Skeletal muscle satellite cell (primary cell): Measurements from ENCODE around the gene NFS1.
A peak's percentile ranks its signal among the peaks of the same experiment; 100 is the strongest.
"Not testable (repeated sequence)": the region's sequence is repeated elsewhere in the genome, so short reads cannot be mapped to it uniquely, and the experiment has no call there.

Experiments
- H3K27me3 ChIP-seq: 2 replicates; pipeline ENCODE4 v1.7.0; 2013; ENCODE audit warnings: low read length; ENCODE audit not compliant: control insufficient read depth, insufficient read depth
- H3K36me3 ChIP-seq: 2 replicates; pipeline ENCODE4 v1.7.0; 2013; ENCODE audit warnings: mild to moderate bottlenecking, control low read depth, low read length; ENCODE audit not compliant: insufficient read depth
- H3K4me1 ChIP-seq: 2 replicates; pipeline ENCODE4 v1.7.0; 2013; ENCODE audit warnings: low read length; ENCODE audit not compliant: control insufficient read depth, insufficient read depth
- H3K4me2 ChIP-seq: 2 replicates; pipeline ENCODE4 v1.7.0; 2013; ENCODE audit warnings: mild to moderate bottlenecking, low read length
- H3K4me3 ChIP-seq: 2 replicates; pipeline ENCODE4 v1.7.0; 2013; ENCODE audit warnings: low read length
- H3K9ac ChIP-seq: 2 replicates; pipeline ENCODE4 v1.7.0; 2013; ENCODE audit warnings: mild to moderate bottlenecking, low read depth, low read length, moderate library complexity
- H3K9me3 ChIP-seq: replicated peaks from 2 replicates; pipeline ENCODE4 v1.7.0; 2013; ENCODE audit warnings: mild to moderate bottlenecking, control low read depth, low read length

NFS1 gene

GRCh38 chr20:35685368-35685767, 13.8 kb downstream of the NFS1 start:
- H3K4me2 ChIP-seq, H3K4me1 ChIP-seq, H3K27me3 ChIP-seq, H3K9me3 ChIP-seq, H3K9ac ChIP-seq, H3K4me3 ChIP-seq: not testable (repeated sequence)
- H3K36me3 ChIP-seq: peaks cover 27% of the 10 kb centered on the region

DNA sequence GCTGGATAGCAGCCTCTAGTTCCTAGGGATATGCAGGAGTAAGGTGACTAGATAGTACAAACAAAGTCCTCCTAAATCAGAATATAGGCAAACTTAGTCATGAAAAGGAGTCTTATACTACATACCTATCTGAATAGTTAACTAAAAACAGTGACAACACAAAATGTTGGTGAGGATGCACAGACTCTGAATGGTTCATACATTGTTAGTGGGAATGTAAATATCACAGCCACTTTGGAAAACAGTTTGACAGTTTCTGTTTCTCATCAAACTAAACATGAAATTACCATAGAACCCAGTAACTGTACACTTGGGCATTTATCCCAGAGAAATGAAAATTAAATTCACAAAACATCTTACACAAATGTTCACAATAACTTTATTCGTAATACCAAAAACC, 17.2 kb downstream of the NFS1 start:
- peaks cover 13% of the 10 kb centered on the region for H3K36me3 ChIP-seq
- no peaks in the 10 kb centered on the region for H3K9me3 ChIP-seq
- H3K4me3 ChIP-seq: no peak overlapping the region
- no peak overlapping the region for H3K9ac ChIP-seq
- H3K4me1 ChIP-seq: no peaks in the 10 kb centered on the region
- no peaks in the 10 kb centered on the region for H3K27me3 ChIP-seq
- no peak overlapping the region for H3K4me2 ChIP-seq

- no peak overlapping the region for H3K9ac ChIP-seq
- H3K4me2 ChIP-seq: no peak overlapping the region
- H3K4me1 ChIP-seq: no peaks in the 10 kb centered on the region
- H3K4me3 ChIP-seq: no peak overlapping the region
- H3K27me3 ChIP-seq: no peaks in the 10 kb centered on the region
- H3K9me3 ChIP-seq: no peaks in the 10 kb centered on the region
- peaks cover 12% of the 10 kb centered on the region for H3K36me3 ChIP-seq
Observed at GRCh38 chr20:35680452-35681183, 18.5 kb downstream of the NFS1 start.

- H3K4me3 ChIP-seq: no peak overlapping the region
- H3K36me3 ChIP-seq: peaks cover 39% of the 10 kb centered on the region
- no peaks in the 10 kb centered on the region for H3K27me3 ChIP-seq
- no peaks in the 10 kb centered on the region for H3K4me1 ChIP-seq
- H3K4me2 ChIP-seq: no peak overlapping the region
- no peaks in the 10 kb centered on the region for H3K9me3 ChIP-seq
- no peak overlapping the region for H3K9ac ChIP-seq
Observed at GRCh38 chr20:35674921-35675320, 24.2 kb downstream of the NFS1 start.

DNA sequence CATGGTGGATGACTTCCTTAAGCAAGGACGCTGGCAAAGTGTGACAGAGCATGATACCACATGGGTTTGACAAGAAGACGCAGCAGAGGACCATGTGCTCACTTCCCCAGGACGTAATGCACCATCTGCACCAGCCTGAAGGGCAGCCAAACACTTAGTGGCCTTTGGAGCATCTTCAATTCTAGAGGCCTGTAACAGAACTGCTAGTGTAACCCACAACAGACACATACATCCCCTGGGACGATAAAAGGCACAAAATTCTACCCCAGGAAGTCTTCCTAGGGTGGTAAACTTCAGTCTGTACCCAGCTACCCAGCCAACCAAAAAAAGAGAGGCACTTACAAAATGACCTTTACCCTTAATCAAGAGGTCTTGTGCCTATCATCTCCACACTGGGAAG, 25.3 kb downstream of the NFS1 start:
- Histone ChIP-seq H3K9ac (no peak overlapping the region), H3K4me3 (no peak overlapping the region), H3K4me1 (no peaks in the 10 kb centered on the region), H3K9me3 (no peaks in the 10 kb centered on the region), H3K36me3 (peaks cover 49% of the 10 kb centered on the region), H3K27me3 (no peaks in the 10 kb centered on the region), H3K4me2 (no peak overlapping the region)

GRCh38 chr20:35669681-35670080, 29.5 kb downstream of the NFS1 start:
- no peak overlapping the region for H3K4me2 ChIP-seq
- no peaks in the 10 kb centered on the region for H3K9me3 ChIP-seq
- H3K27me3 ChIP-seq: no peaks in the 10 kb centered on the region
- peaks cover 44% of the 10 kb centered on the region for H3K36me3 ChIP-seq
- H3K4me3 ChIP-seq: no peak overlapping the region
- no peaks in the 10 kb centered on the region for H3K4me1 ChIP-seq
- no peak overlapping the region for H3K9ac ChIP-seq

DNA sequence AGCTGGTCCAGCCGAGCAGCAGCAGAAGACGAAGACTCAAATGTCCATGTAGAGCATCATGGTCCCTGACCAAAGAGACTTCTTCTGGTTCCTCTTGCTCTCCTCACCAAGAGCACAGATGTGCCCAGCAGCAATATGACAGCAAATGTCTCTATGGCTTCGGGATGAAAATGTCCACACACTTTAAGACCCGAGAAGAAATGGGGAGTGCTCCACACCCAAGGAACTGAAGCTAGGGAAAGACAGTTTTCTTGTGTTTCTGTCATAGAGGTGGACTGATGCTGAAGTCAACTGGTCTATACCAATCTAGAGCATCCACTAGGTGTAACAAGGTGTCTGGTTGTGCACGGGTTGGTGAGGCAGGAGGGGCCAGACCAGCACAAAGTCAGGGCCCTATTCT, 29.9 kb downstream of the NFS1 start:
- Histone ChIP-seq H3K9ac (no peak overlapping the region), H3K4me1 (no peaks in the 10 kb centered on the region), H3K27me3 (no peaks in the 10 kb centered on the region), H3K9me3 (no peaks in the 10 kb centered on the region), H3K36me3 (peaks cover 39% of the 10 kb centered on the region), H3K4me2 (no peak overlapping the region), H3K4me3 (no peak overlapping the region)

DNA sequence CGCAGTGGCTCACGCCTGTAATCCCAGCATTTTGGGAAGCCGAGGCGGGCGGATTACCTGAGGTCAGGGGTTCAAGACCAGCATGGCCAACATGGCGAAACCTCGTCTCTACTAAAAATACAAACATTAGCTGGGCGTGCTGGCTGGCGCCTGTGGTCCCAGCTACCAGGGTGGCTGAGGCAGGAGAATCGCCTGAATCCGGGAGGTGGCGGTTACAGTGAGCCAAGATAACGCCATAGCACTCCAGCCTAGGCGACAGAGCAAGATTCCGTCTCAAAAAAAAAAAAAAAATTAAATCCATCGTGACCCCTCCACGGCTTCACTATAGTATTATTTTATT, 33.2 kb downstream of the NFS1 start:
- Histone ChIP-seq H3K27me3 (no peaks in the 10 kb centered on the region), H3K36me3 (peaks cover 20% of the 10 kb centered on the region), H3K4me1 (peaks cover 22% of the 10 kb centered on the region), H3K4me3 (no peak overlapping the region), H3K9me3 (no peaks in the 10 kb centered on the region), H3K9ac (no peak overlapping the region), H3K4me2 (no peak overlapping the region)

- H3K4me3 ChIP-seq: peak within 1 kb of the TSS; percentile 89
- peaks cover 31% of the 10 kb centered on the region for H3K4me1 ChIP-seq
- H3K4me2 ChIP-seq: peak within 1 kb of the TSS; percentile 99
- H3K9me3 ChIP-seq: no peaks in the 10 kb centered on the region
- H3K36me3 ChIP-seq: peaks cover 10% of the 10 kb centered on the region
- H3K9ac ChIP-seq: peak within 1 kb of the TSS; percentile 93
- no peaks in the 10 kb centered on the region for H3K27me3 ChIP-seq
Observed at GRCh38 chr20:35664466-35665206, 34.5 kb downstream of the NFS1 start, which contains the start of the genes CPNE1 and RBM12. Gene CPNE1 (minus strand): TSS chr20:35664900. CDS start chr20:35632923, 31,977 bp downstream. Gene RBM12 (minus strand): TSS chr20:35664900. CDS start chr20:35655322, 9,578 bp downstream.

GRCh38 chr20:35663516-35664465, 35.4 kb downstream of the NFS1 start:
- H3K4me2 ChIP-seq: peak overlapping the region; percentile 99
- H3K4me1 ChIP-seq: peaks cover 31% of the 10 kb centered on the region
- H3K9me3 ChIP-seq: no peaks in the 10 kb centered on the region
- no peaks in the 10 kb centered on the region for H3K27me3 ChIP-seq
- peaks cover 2% of the 10 kb centered on the region for H3K36me3 ChIP-seq
- H3K4me3 ChIP-seq: peak overlapping the region; percentile 89
- peak overlapping the region; percentile 93 for H3K9ac ChIP-seq

- Histone ChIP-seq H3K4me2 (peak overlapping the region; percentile 99), H3K9me3 (no peaks in the 10 kb centered on the region), H3K27me3 (no peaks in the 10 kb centered on the region), H3K36me3 (no peaks in the 10 kb centered on the region), H3K4me1 (peaks cover 31% of the 10 kb centered on the region), H3K4me3 (peak overlapping the region; percentile 89), H3K9ac (peak overlapping the region; percentile 93)
Observed at GRCh38 chr20:35662551-35662950, 36.6 kb downstream of the NFS1 start.
